Activated CD4-positive, alpha-beta memory T cell treated with anti-CD3 and anti-CD28 coated beads for 36 hours (primary cell): ENCODE measurements around the gene EGR4. TPM values are rescaled to one million over a fixed set of nuclear protein-coding genes. Genes with fewer than 3 reads are reported as not detected.

Source experiments
- CTCF ChIA-PET: fragments of 350-600 bp; sonication (Branson Sonifier 250); formaldehyde crosslinking; loops from one replicate; lab custom pipeline; 2021; ENCODE audit warnings: antibody characterized with exemption, inconsistent platforms; lab: Charles Lee
- POLR2A ChIA-PET: fragments of 350-600 bp; sonication (Branson Sonifier 250); formaldehyde crosslinking; loops from one replicate; lab custom pipeline; 2021; ENCODE audit warnings: antibody characterized with exemption; lab: Charles Lee
- DNase-seq: peaks from one replicate; pipeline ENCODE4 v3.0.0-alpha.2; 2020
- H3K27ac Mint-ChIP-seq: one replicate; pipeline ENCODE4 v1.8.0; 2021; ENCODE audit warnings: mixed read lengths
- H3K27me3 Mint-ChIP-seq: one replicate; pipeline ENCODE4 v1.8.0; 2021; ENCODE audit warnings: mixed read lengths
- H3K36me3 Mint-ChIP-seq: one replicate; pipeline ENCODE4 v1.8.0; 2021; ENCODE audit warnings: mixed read lengths
- H3K4me1 Mint-ChIP-seq: one replicate; pipeline ENCODE4 v1.8.0; 2021; ENCODE audit warnings: low read depth, mixed read lengths
- H3K4me3 Mint-ChIP-seq: one replicate; pipeline ENCODE4 v1.8.0; 2021; ENCODE audit warnings: mild to moderate bottlenecking, mixed read lengths
- H3K9me3 Mint-ChIP-seq: one replicate; pipeline ENCODE4 v1.8.0; 2021; ENCODE audit warnings: mixed read lengths
- intact Hi-C: fragments of 100-400 bp; cut with micrococcal nuclease; formaldehyde crosslinking; loops from one replicate; pipeline ENCODE4 v1.15.1; 2023
- total RNA-seq, 2 experiments: library from RNA; stranded (reverse); gene quantifications; one replicate each; pipeline ENCODE4 v1.2.3, GENCODE V29; 2021

The EGR4 gene
- total RNA-seq, 2 experiments from 2014 or later = 0.24 to 0.34 TPM

DNA sequence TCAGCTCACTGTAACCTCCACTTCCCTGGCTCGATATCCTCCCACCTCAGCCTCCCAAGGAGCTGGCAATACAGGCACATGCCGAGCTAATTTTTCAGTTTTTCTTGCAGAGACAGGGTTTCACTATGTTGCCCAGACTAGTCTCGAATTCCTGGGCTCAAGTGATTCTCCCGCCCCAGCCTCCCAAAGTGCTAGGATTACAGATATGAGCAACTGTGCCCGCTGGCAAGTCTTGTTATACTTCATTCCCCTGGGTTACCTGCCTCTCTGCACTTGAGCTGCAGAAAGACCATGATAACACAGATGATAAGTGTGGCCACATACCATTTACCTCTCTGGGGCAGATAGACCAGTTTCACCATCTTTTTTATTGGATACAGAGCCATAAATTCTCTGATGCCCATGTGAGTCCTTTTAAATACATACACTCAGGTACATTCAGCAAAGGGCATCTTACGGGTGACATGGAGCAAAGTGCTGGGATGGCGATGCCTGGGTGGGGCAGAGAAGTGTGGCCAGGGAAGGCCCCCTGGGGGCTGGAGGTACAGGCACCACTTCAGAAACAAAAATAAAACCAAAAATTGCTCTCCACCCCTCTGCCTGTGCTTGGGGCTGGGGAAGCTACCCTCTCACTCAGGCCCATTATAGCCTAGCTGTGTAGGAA, 38.9 kb downstream of the EGR4 start:
- Mint-ChIP-seq H3K4me3 (no peak overlapping the region), H3K36me3 (peaks cover 22% of the 10 kb centered on the region), H3K27ac (no peak overlapping the region), H3K27me3 (no peaks in the 10 kb centered on the region), H3K4me1 (no peaks in the 10 kb centered on the region), H3K9me3 (no peaks in the 10 kb centered on the region)
- no peak for DNase-seq
- CTCF ChIA-PET = interaction anchor here (1.3 to 1.6 kb wide), 2 partner anchors 35 to 41 kb away, joined by 4 to 5 read pairs; partner anchors contain the start of gene SMYD5
- intact Hi-C loops = no loop called here
- POLR2A ChIA-PET = interaction anchor here (2.2 kb wide), 1 partner anchor 9 kb away, joined by 7 read pairs; no protein-coding TSS in a partner anchor

DNA sequence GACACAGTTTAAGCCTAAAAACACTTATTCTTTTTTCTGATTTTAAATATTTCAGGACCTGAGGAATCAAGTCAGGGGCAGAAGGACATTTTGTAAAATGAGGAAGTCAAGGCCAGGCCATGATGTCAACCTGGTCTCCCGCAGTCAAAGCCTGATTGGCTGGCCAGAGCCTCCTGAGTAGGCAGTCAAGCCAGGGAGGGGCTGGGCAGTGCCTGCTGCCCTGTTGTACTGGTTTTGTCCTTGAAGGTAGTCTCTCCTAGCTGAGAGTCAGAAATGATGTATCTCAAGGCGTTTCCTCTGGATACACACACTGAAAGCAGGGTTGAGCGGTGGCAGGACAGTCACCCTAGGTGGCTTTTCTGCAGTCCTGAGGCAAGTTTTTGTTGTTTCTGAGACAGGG, 39.4 kb downstream of the EGR4 start:
- peak overlapping the region; percentile 18 for H3K27ac Mint-ChIP-seq
- CTCF ChIA-PET = interaction anchor here (1.3 to 1.6 kb wide), 2 partner anchors 36 to 41 kb away, joined by 4 to 5 read pairs; partner anchors contain the start of gene SMYD5

GRCh38 chr2:73253400-73253799, 39.9 kb downstream of the EGR4 start:
- no peak for DNase-seq
- ChIA-PET CTCF (interaction anchor here (1.6 kb wide), 1 partner anchor 40 kb away, joined by 5 read pairs; the partner anchor contains the start of gene SMYD5), POLR2A (interaction anchor here (2.2 kb wide), 1 partner anchor 8 kb away, joined by 7 read pairs; no protein-coding TSS in a partner anchor)
- H3K36me3 Mint-ChIP-seq = peaks cover 30% of the 10 kb centered on the region
- H3K27me3 Mint-ChIP-seq = no peaks in the 10 kb centered on the region
- H3K9me3 Mint-ChIP-seq = no peaks in the 10 kb centered on the region
- intact Hi-C loops = no loop called here
- H3K27ac Mint-ChIP-seq = no peak overlapping the region
- H3K4me1 Mint-ChIP-seq = no peaks in the 10 kb centered on the region
- H3K4me3 Mint-ChIP-seq = no peak overlapping the region

More for the DNA sequence above, 39.4 kb downstream of the EGR4 start:
- Mint-ChIP-seq H3K36me3 (peaks cover 26% of the 10 kb centered on the region), H3K4me1 (no peaks in the 10 kb centered on the region), H3K27me3 (no peaks in the 10 kb centered on the region), H3K4me3 (no peak overlapping the region), H3K9me3 (no peaks in the 10 kb centered on the region)
- DNase-seq = no peak
- intact Hi-C loops = no loop called here
- POLR2A ChIA-PET = interaction anchor here (2.2 kb wide), 1 partner anchor 9 kb away, joined by 7 read pairs; no protein-coding TSS in a partner anchor

DNA sequence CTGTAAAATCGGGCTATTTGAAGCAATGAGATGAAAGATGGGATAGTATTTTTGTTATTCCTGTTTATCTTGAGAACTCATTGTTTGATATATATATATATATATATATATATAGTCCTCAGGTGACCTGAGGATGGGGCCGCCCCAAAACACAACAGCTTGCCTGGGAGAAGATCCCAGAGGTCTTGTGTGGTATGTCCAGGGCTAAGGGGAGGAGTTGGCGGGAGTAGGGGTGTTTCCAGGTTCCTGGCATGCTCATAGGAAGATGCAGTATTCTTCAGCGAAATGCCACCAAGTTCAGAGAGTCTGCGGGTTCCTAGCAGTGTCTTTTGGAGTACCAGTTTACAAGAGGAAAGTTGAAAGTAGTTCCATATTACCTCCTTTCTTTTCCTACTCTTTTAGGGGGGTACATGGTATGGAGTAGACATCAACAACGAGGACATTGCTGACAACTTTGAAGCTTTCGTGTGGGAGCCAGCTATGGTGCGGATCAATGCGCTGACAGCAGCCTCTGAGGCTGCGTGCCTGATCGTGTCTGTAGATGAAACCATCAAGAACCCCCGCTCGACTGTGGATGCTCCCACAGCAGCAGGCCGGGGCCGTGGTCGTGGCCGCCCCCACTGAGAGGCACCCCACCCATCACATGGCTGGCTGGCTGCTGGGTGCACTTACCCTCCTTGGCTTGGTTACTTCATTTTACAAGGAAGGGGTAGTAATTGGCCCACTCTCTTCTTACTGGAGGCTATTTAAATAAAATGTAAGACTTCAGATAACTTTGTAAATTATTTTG, 40.9 kb downstream of the EGR4 start:
- Mint-ChIP-seq H3K9me3 (no peaks in the 10 kb centered on the region), H3K36me3 (peaks cover 34% of the 10 kb centered on the region), H3K4me1 (no peaks in the 10 kb centered on the region), H3K4me3 (no peak overlapping the region), H3K27me3 (no peaks in the 10 kb centered on the region), H3K27ac (no peak overlapping the region)
- ChIA-PET POLR2A (no interaction called here), CTCF (interaction anchor here (0.6 kb wide), 1 partner anchor 78 kb away, joined by 3 read pairs; no protein-coding TSS in a partner anchor)
- no peak for DNase-seq
- intact Hi-C loops = no loop called here

GRCh38 chr2:73250872-73251846, 42.2 kb downstream of the EGR4 start:
- Mint-ChIP-seq H3K4me3 (no peak overlapping the region), H3K36me3 (peaks cover 47% of the 10 kb centered on the region), H3K27me3 (no peaks in the 10 kb centered on the region), H3K27ac (no peak overlapping the region), H3K9me3 (no peaks in the 10 kb centered on the region), H3K4me1 (peaks cover 5% of the 10 kb centered on the region)
- intact Hi-C loops = no loop called here
- ChIA-PET POLR2A (interaction anchor here (0.6 kb wide), 1 partner anchor 16 kb away, joined by 3 read pairs; no protein-coding TSS in a partner anchor), CTCF (no interaction called here)
- DNase-seq = no peak

- Mint-ChIP-seq H3K9me3 (no peaks in the 10 kb centered on the region), H3K27ac (no peak overlapping the region), H3K36me3 (peaks cover 58% of the 10 kb centered on the region), H3K4me3 (no peak overlapping the region), H3K27me3 (no peaks in the 10 kb centered on the region), H3K4me1 (peaks cover 11% of the 10 kb centered on the region)
- POLR2A ChIA-PET = no interaction called here
- no peak for DNase-seq
- CTCF ChIA-PET = no interaction called here
- intact Hi-C loops = no loop called here
Measured at GRCh38 chr2:73249636-73250035, 43.7 kb downstream of the EGR4 start.

- DNase-seq = no peak
- Mint-ChIP-seq H3K27ac (peak overlapping the region; percentile 16), H3K36me3 (peaks cover 71% of the 10 kb centered on the region), H3K27me3 (no peaks in the 10 kb centered on the region), H3K4me3 (no peak overlapping the region), H3K4me1 (peaks cover 21% of the 10 kb centered on the region), H3K9me3 (no peaks in the 10 kb centered on the region)
- ChIA-PET CTCF (interaction anchor here (1.5 kb wide), 1 partner anchor 43 kb away, joined by 8 read pairs; no protein-coding TSS in a partner anchor), POLR2A (no interaction called here)
- intact Hi-C loops = no loop called here
Measured at GRCh38 chr2:73246850-73247249, 46.5 kb downstream of the EGR4 start.

DNA sequence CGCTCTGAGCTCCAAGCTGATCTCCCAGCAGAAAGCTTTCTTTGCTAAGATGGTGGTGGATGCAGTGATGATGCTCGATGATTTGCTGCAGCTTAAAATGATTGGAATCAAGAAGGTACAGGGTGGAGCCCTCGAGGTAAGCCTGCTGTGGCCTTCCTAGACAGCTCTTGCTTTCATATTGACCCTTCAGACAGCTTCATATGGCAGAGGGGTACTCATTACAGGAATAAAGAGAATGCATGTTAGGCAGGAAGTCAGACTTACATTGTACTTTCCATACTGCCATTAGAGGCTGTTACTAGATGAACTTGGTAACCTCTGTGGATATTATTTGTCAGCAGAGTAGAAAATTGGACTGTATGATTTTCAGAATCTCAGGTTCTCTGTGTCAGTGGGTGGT, 48.8 kb downstream of the EGR4 start:
- no peak overlapping the region for H3K4me3 Mint-ChIP-seq
- no peak for DNase-seq
- H3K4me1 Mint-ChIP-seq = peaks cover 23% of the 10 kb centered on the region
- H3K9me3 Mint-ChIP-seq = no peaks in the 10 kb centered on the region
- POLR2A ChIA-PET = interaction anchor here (1.8 to 3.6 kb wide), 2 partner anchors 9 to 10 kb away, joined by 7 to 18 read pairs; partner anchors contain the start of gene CCT7
- intact Hi-C loops = no loop called here
- CTCF ChIA-PET = interaction anchor here (1.1 to 1.5 kb wide), 2 partner anchors 32 to 45 kb away, joined by 4 to 7 read pairs; no protein-coding TSS in a partner anchor
- H3K36me3 Mint-ChIP-seq = peaks cover 61% of the 10 kb centered on the region
- H3K27me3 Mint-ChIP-seq = no peaks in the 10 kb centered on the region
- peak overlapping the region; percentile 62 for H3K27ac Mint-ChIP-seq

GRCh38 chr2:73243884-73244570, 49.3 kb downstream of the EGR4 start:
- H3K9me3 Mint-ChIP-seq = no peaks in the 10 kb centered on the region
- peaks cover 29% of the 10 kb centered on the region for H3K4me1 Mint-ChIP-seq
- peaks cover 59% of the 10 kb centered on the region for H3K36me3 Mint-ChIP-seq
- H3K4me3 Mint-ChIP-seq = no peak overlapping the region
- DNase-seq = no peak
- H3K27me3 Mint-ChIP-seq = no peaks in the 10 kb centered on the region
- CTCF ChIA-PET = interaction anchor here (1.1 to 1.5 kb wide), 2 partner anchors 32 to 45 kb away, joined by 4 to 7 read pairs; no protein-coding TSS in a partner anchor
- peak overlapping the region; percentile 62 for H3K27ac Mint-ChIP-seq
- POLR2A ChIA-PET = interaction anchor here (1.8 to 3.6 kb wide), 2 partner anchors 9 to 10 kb away, joined by 7 to 18 read pairs; partner anchors contain the start of gene CCT7
- intact Hi-C loops = no loop called here
